CD4-positive, alpha-beta T cell (primary cell): ENCODE results near the gene PRSS16. TPM values are rescaled to one million over a fixed set of nuclear protein-coding genes. Genes with fewer than 3 reads are reported as not detected.

Experiments
- ATAC-seq: fragments of 200-7000 bp; cut with Tn5 transposase; one replicate; pipeline ENCODE4 v1.10.0; 2022; ENCODE audit warnings: mild to moderate bottlenecking; ENCODE audit not compliant: poor library complexity
- CTCF ChIA-PET: fragments of 350-600 bp; sonication (Branson Sonifier 250); formaldehyde crosslinking; loops from one replicate; lab custom pipeline; 2021; ENCODE audit warnings: antibody characterized with exemption, inconsistent platforms; lab: Charles Lee
- POLR2A ChIA-PET: fragments of 350-600 bp; sonication (Branson Sonifier 250); formaldehyde crosslinking; loops from one replicate; lab custom pipeline; 2021; ENCODE audit warnings: antibody characterized with exemption, inconsistent platforms; lab: Charles Lee
- DNase-seq, 14 experiments: peaks; one replicate each; pipeline ENCODE4 v3.0.0-alpha.2; 2013 to 2020; ENCODE audit warnings: mixed read lengths in 2 of 14
- H3K27ac ChIP-seq, 2 donors: one replicate each; pipeline versions ENCODE4 v1.5.1 to v1.7.0; 2013; ENCODE audit warnings: low read length in 2 of 2, low read depth in 1 of 2, mild to moderate bottlenecking in 1 of 2
- H3K27me3 ChIP-seq, 2 experiments: 1 replicate in 1 of 2; 2 replicates in 1 of 2; pipeline versions ENCODE4 v1.6.1 to v1.7.0; 2013; ENCODE audit warnings: low read length in 2 of 2, control low read depth in 1 of 2, mild to moderate bottlenecking in 1 of 2, moderate library complexity in 1 of 2; ENCODE audit not compliant: insufficient read depth in 2 of 2, control insufficient read depth in 1 of 2
- H3K36me3 ChIP-seq: one replicate; pipeline ENCODE4 v1.6.1; 2013; ENCODE audit warnings: low read length, control low read depth; ENCODE audit not compliant: insufficient read depth
- H3K4me1 ChIP-seq: one replicate; pipeline ENCODE4 v1.6.1; 2013; ENCODE audit warnings: low read length, control low read depth; ENCODE audit not compliant: insufficient read depth
- H3K4me3 ChIP-seq: one replicate; pipeline ENCODE4 v1.5.1; 2013; ENCODE audit warnings: mild to moderate bottlenecking, low read length, moderate library complexity
- H3K9me3 ChIP-seq, 2 experiments: 1 replicate in 1 of 2; 2 replicates in 1 of 2; pipeline versions ENCODE4 v1.6.1 to v1.7.0; 2013; ENCODE audit warnings: low read length in 2 of 2, mild to moderate bottlenecking in 2 of 2, control low read depth in 1 of 2, moderate library complexity in 1 of 2; ENCODE audit not compliant: control insufficient read depth in 1 of 2, insufficient read depth in 1 of 2
- H3K27ac Mint-ChIP-seq: one replicate; pipeline ENCODE4 v1.8.0; 2020; ENCODE audit warnings: mixed read lengths
- H3K27me3 Mint-ChIP-seq: one replicate; pipeline ENCODE4 v1.8.0; 2021; ENCODE audit warnings: mixed read lengths
- H3K36me3 Mint-ChIP-seq: one replicate; pipeline ENCODE4 v1.8.0; 2021; ENCODE audit warnings: low read depth, mixed read lengths
- H3K4me1 Mint-ChIP-seq: one replicate; pipeline ENCODE4 v1.8.0; 2021; ENCODE audit warnings: low read depth, mixed read lengths
- H3K4me3 Mint-ChIP-seq: one replicate; pipeline ENCODE4 v1.8.0; 2020; ENCODE audit warnings: mild to moderate bottlenecking, mixed read lengths
- H3K9me3 Mint-ChIP-seq: one replicate; pipeline ENCODE4 v1.8.0; 2020; ENCODE audit warnings: mixed read lengths
- CTCF ChIP-seq: fragments of 200-600 bp; IDR thresholded peaks from one replicate; pipeline ENCODE4 v1.8.0; 2022; ENCODE audit warnings: antibody characterized with exemption, mild to moderate bottlenecking
- intact Hi-C, 2 experiments: fragments of 100-400 bp; cut with DNase I in 1 of 2; cut with micrococcal nuclease in 1 of 2; formaldehyde crosslinking; loops; one replicate each; pipeline versions ENCODE4 v1.15.1 to v1.9.0; 2023 to 2025; cut with DNase I, micrococcal nuclease
- total RNA-seq, 174 experiments: library from RNA in 2 of 174; stranded (reverse) in 2 of 174; gene quantifications; one replicate each; pipeline ENCODE4 v1.2.3 and lab custom pipeline; 2021 to 2026

PRSS16 gene
- total RNA-seq, 2 experiments from 2014 or later: 0.69 to 0.98 TPM

GRCh38 chr6:27294409-27294808, 46.9 kb downstream of the PRSS16 start:
- no peak for DNase-seq
- Histone ChIP-seq H3K36me3 (no peaks in the 10 kb centered on the region), H3K9me3 (peaks cover 27 to 67% of the 10 kb centered on the region in 2 experiments), H3K4me1 (no peaks in the 10 kb centered on the region), H3K27ac (no peak overlapping the region), H3K27me3 (peaks cover 81 to 94% of the 10 kb centered on the region in 2 experiments), H3K4me3 (no peak overlapping the region)
- ChIA-PET CTCF (no interaction called here), POLR2A (no interaction called here)
- intact Hi-C loops: loop anchor here (2.0 to 10.0 kb wide), 5 partner anchors 260 to 1510 kb away; no protein-coding TSS in a partner anchor
- no peak for ATAC-seq
- no peak overlapping the region for H3K4me3 Mint-ChIP-seq
- TF ChIP-seq CTCF: no peak
- H3K27me3 Mint-ChIP-seq: peaks cover 96% of the 10 kb centered on the region
- H3K27ac Mint-ChIP-seq: no peak overlapping the region
- H3K9me3 Mint-ChIP-seq: peaks cover 42% of the 10 kb centered on the region
- H3K36me3 Mint-ChIP-seq: peaks cover 15% of the 10 kb centered on the region
- H3K4me1 Mint-ChIP-seq: no peaks in the 10 kb centered on the region

- peaks cover 77 to 88% of the 10 kb centered on the region in 2 experiments for H3K27me3 ChIP-seq
- Mint-ChIP-seq H3K27me3 (peaks cover 95% of the 10 kb centered on the region), H3K9me3 (peaks cover 38% of the 10 kb centered on the region), H3K36me3 (peaks cover 15% of the 10 kb centered on the region), H3K4me3 (peak overlapping the region; percentile 11), H3K4me1 (no peaks in the 10 kb centered on the region), H3K27ac (peak overlapping the region; percentile 2)
- intact Hi-C loops: loop anchor here (1.0 to 10.0 kb wide), 7 partner anchors 15 to 1509 kb away; no protein-coding TSS in a partner anchor
- H3K4me1 ChIP-seq: no peaks in the 10 kb centered on the region
- ChIA-PET CTCF (no interaction called here), POLR2A (no interaction called here)
- peaks cover 30 to 61% of the 10 kb centered on the region in 2 experiments for H3K9me3 ChIP-seq
- H3K36me3 ChIP-seq: no peaks in the 10 kb centered on the region
- ATAC-seq (no peak), DNase-seq (no peak)
- no peak for TF ChIP-seq CTCF
- no peak overlapping the region for H3K27ac ChIP-seq
- H3K4me3 ChIP-seq: no peak overlapping the region
These were observed 48.0 kb downstream of the PRSS16 start for GRCh38 chr6:27295301-27296079.

- intact Hi-C loops: loop anchor here (5.0 to 10.0 kb wide), 5 partner anchors 259 to 1509 kb away; no protein-coding TSS in a partner anchor
- H3K27me3 ChIP-seq: peaks cover 71 to 88% of the 10 kb centered on the region in 2 experiments
- no peak overlapping the region for H3K4me3 Mint-ChIP-seq
- no peaks in the 10 kb centered on the region for H3K36me3 ChIP-seq
- TF ChIP-seq CTCF: no peak
- ChIA-PET POLR2A (no interaction called here), CTCF (no interaction called here)
- H3K4me1 Mint-ChIP-seq: no peaks in the 10 kb centered on the region
- ATAC-seq: no peak
- peaks cover 31% of the 10 kb centered on the region for H3K9me3 Mint-ChIP-seq
- H3K27ac ChIP-seq: no peak overlapping the region
- peak overlapping the region; percentile 47 for H3K27ac Mint-ChIP-seq
- H3K36me3 Mint-ChIP-seq: peaks cover 15% of the 10 kb centered on the region
- no peak overlapping the region for H3K4me3 ChIP-seq
- no peak for DNase-seq
- H3K27me3 Mint-ChIP-seq: peaks cover 94% of the 10 kb centered on the region
- H3K9me3 ChIP-seq: peaks cover 31 to 55% of the 10 kb centered on the region in 2 experiments
- no peaks in the 10 kb centered on the region for H3K4me1 ChIP-seq
These were observed 48.7 kb downstream of the PRSS16 start for GRCh38 chr6:27296106-27296783.
